ENCODE data around the gene P2RY6. TPM values are rescaled to one million over a fixed set of nuclear protein-coding genes. Genes with fewer than 3 reads are reported as not detected.

Gene P2RY6
- total RNA-seq, 1 donor from 2014 or later: not detected

DNA sequence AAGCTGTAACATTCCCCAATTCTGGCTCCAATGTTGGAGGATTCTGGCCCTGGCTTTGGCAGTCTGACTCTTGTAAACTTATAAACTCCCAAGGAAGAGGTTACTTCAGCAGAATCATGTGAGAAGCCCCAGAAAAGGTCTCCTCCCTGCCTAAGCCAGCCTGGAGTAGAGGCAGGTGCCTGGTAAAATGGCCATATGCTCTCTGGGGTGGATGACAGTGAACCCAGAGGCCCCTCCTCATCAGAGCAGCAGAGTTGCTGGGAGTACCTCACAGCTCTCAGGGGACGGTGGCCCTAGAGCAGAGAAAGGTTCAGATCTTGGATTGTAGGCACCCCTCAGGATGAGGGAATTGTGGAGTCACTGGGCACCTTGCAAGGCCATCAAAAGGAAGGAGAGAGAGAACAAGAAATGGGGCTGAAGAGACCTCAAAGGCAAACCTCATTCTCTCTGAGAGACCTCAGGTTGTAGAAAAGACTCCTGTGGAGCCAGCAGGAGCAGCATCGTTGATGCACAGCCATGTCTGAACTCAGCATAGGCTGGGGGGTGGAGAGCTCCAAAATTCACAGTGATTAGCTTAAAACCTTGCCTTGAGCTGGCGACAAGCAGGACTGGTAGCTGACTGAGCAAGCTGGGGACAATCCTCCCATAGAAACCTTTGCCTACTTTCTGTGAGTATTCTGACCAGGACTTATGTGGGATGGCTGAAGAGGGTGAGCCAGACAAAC, 4.9 kb upstream of the P2RY6 start:
- Mint-ChIP-seq H3K4me1 (ENCODE audit: unreplicated experiment) (peaks cover 7% of the 10 kb centered on the region), H3K9me3 (ENCODE audit: unreplicated experiment) (no peaks in the 10 kb centered on the region), H3K36me3 (ENCODE audit: unreplicated experiment) (no peaks in the 10 kb centered on the region), H3K4me3 (ENCODE audit: unreplicated experiment) (no peak overlapping the region), H3K27ac (ENCODE audit: unreplicated experiment) (no peak overlapping the region), H3K27me3 (ENCODE audit: unreplicated experiment) (peaks cover 21% of the 10 kb centered on the region)
- TF ChIP-seq, protein P1, sequence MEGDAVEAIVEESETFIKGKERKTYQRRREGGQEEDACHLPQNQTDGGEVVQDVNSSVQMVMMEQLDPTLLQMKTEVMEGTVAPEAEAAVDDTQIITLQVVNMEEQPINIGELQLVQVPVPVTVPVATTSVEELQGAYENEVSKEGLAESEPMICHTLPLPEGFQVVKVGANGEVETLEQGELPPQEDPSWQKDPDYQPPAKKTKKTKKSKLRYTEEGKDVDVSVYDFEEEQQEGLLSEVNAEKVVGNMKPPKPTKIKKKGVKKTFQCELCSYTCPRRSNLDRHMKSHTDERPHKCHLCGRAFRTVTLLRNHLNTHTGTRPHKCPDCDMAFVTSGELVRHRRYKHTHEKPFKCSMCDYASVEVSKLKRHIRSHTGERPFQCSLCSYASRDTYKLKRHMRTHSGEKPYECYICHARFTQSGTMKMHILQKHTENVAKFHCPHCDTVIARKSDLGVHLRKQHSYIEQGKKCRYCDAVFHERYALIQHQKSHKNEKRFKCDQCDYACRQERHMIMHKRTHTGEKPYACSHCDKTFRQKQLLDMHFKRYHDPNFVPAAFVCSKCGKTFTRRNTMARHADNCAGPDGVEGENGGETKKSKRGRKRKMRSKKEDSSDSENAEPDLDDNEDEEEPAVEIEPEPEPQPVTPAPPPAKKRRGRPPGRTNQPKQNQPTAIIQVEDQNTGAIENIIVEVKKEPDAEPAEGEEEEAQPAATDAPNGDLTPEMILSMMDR (IDR thresholded peaks at IDR 0.05): no peak
- DNase-seq (ENCODE audit: extremely low spot score, unreplicated experiment): peak; percentile 48

DNA sequence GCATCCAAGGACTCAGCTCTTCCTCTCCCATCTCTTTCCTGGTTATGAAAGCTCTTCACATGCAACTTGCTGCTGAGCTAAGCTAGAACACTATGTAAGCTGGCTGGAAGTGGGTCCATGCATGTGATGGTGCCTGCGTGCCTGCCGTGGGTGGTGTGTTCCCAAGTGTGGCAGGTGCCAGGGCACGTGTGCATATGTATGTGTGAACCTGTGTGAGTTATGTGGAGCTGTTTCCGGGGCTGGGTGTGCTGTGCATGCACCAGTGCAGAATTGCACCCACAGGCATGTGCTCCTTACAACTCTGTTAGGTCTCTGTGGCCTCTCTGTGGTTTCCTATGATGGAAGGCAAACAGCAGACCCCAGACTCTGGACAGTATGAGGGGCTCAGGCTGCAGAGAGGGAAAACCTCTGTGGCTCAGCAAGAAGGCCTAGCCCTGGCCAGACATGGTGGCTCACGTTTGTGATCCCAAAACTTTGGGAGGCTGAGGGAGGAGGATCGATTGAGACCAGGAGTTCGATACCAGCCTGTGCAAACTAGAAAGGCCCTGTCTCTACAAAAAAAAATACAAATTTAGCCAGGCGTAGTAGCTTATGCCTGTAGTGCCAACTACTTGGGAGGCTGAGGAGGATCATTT, 4.1 kb upstream of the P2RY6 start:
- Mint-ChIP-seq H3K27ac (ENCODE audit: unreplicated experiment) (no peak overlapping the region), H3K27me3 (ENCODE audit: unreplicated experiment) (peaks cover 16% of the 10 kb centered on the region), H3K4me3 (ENCODE audit: unreplicated experiment) (no peak overlapping the region), H3K9me3 (ENCODE audit: unreplicated experiment) (no peaks in the 10 kb centered on the region), H3K36me3 (ENCODE audit: unreplicated experiment) (no peaks in the 10 kb centered on the region), H3K4me1 (ENCODE audit: unreplicated experiment) (peaks cover 9% of the 10 kb centered on the region)
- TF ChIP-seq, protein P1 (IDR thresholded peaks at IDR 0.05): no peak
- DNase-seq (ENCODE audit: extremely low spot score, unreplicated experiment): peak; percentile 64

DNA sequence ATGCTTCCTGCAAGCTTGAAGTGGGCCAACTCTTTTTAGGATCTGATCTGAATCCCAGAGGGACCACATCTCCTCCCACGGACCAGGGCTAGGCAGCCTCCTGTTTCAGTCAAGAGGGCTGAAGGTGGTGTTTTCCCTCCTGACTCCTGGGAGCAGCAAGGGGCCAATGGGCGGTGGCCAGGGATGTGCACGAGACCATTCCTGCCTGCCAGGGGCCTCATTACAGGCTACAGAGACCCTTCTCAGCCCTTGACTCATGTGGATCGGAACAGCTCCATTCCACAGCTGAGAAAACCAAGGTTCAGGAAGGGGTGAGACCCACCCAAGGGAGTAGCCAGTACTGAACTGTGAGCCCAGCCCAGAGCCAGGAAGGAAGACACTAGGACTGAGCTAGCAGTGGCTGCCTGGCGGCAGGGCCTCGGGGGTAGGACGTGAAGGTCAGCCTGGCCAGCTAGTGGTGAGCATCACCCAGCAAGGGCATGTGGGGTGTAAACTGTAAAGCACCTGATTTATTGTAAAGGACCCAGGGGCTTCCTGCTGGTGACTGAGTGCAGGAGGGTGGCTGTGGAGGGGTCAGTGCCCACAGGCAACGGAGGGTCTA, 3.4 kb upstream of the P2RY6 start:
- Mint-ChIP-seq H3K9me3 (ENCODE audit: unreplicated experiment) (no peaks in the 10 kb centered on the region), H3K4me3 (ENCODE audit: unreplicated experiment) (no peak overlapping the region), H3K4me1 (ENCODE audit: unreplicated experiment) (peaks cover 11% of the 10 kb centered on the region), H3K27me3 (ENCODE audit: unreplicated experiment) (peaks cover 13% of the 10 kb centered on the region), H3K27ac (ENCODE audit: unreplicated experiment) (no peak overlapping the region), H3K36me3 (ENCODE audit: unreplicated experiment) (no peaks in the 10 kb centered on the region)
- TF ChIP-seq, protein P1 (IDR thresholded peaks at IDR 0.05): no peak
- DNase-seq (ENCODE audit: extremely low spot score, unreplicated experiment): peak; percentile 69

DNA sequence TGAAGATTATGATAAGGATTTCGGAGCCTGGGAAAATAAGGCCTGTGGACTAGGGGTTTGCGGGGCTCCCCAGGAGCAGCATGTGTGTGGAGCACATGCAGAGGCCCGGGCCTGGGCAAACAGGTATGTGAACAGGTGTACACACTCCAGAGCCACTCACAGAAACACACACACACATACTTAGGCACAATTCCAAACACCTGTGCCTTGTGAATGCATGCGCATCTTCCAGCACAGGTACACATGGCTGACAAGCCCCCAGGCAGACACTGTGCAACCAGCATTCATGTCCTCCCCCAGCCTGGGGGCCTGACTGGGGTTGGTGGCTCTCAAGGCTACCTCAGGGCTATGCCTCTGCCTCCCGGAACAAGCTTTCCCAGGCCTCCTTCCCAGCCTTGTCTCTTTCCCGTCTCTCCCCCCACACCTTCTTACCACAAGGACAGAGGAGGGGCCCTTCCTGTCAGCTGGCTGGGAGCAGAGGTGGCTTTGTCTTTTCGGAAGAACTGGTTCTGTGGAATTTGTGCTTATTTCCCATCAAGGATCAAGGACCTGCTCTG, 2.6 kb upstream of the P2RY6 start:
- H3K27me3 Mint-ChIP-seq (ENCODE audit: unreplicated experiment): peaks cover 12% of the 10 kb centered on the region
- H3K4me1 Mint-ChIP-seq (ENCODE audit: unreplicated experiment): peaks cover 11% of the 10 kb centered on the region
- H3K27ac Mint-ChIP-seq (ENCODE audit: unreplicated experiment): no peak overlapping the region
- H3K9me3 Mint-ChIP-seq (ENCODE audit: unreplicated experiment): no peaks in the 10 kb centered on the region
- TF ChIP-seq, protein P1 (IDR thresholded peaks at IDR 0.05): no peak
- no peaks in the 10 kb centered on the region for H3K36me3 Mint-ChIP-seq (ENCODE audit: unreplicated experiment)
- no peak overlapping the region for H3K4me3 Mint-ChIP-seq (ENCODE audit: unreplicated experiment)
- no peak for DNase-seq (ENCODE audit: extremely low spot score, unreplicated experiment)

Data from osteocyte (in vitro differentiated cells).